ENCODE measurements around the gene SYF2. TPM values are rescaled to one million over a fixed set of nuclear protein-coding genes. Genes with fewer than 3 reads are reported as not detected.
"Not testable (repeated sequence)": the region's sequence is repeated elsewhere in the genome, so short reads cannot be mapped to it uniquely, and the experiment has no call there.

The SYF2 gene
- total RNA-seq: 11.8 TPM

- DNase-seq (ENCODE audit: low spot score) (peak; percentile 87), ATAC-seq (peak; percentile 94)
Measured at GRCh38 chr1:25232027-25232865, at the start of gene SYF2. SYF2 (minus strand) TSS chr1:25232502; CDS start chr1:25232467, 35 bp downstream.

- ATAC-seq: not testable (repeated sequence)
- DNase-seq (ENCODE audit: low spot score): peak; percentile 10
Measured at GRCh38 chr1:25279693-25280111, 47.4 kb upstream of the SYF2 start.

- ATAC-seq: not testable (repeated sequence)
Measured at GRCh38 chr1:25278790-25279189, 46.5 kb upstream of the SYF2 start.

GRCh38 chr1:25278358-25278757 is 46.1 kb upstream of the SYF2 start:
- peak; percentile 19 for DNase-seq (ENCODE audit: low spot score)
- ATAC-seq: not testable (repeated sequence)

More at GRCh38 chr1:25278790-25279189, 46.5 kb upstream of the SYF2 start:
- peak; percentile 23 for DNase-seq (ENCODE audit: low spot score)

- DNase-seq (ENCODE audit: low spot score); ATAC-seq: not testable (repeated sequence)
Measured at GRCh38 chr1:25277295-25277694, 45.0 kb upstream of the SYF2 start.

GRCh38 chr1:25275648-25276047 is 43.3 kb upstream of the SYF2 start:
- DNase-seq (ENCODE audit: low spot score); ATAC-seq: not testable (repeated sequence)

GRCh38 chr1:25272238-25272637 is 39.9 kb upstream of the SYF2 start, which contains the start of gene RHD:
RHD (plus strand) TSS chr1:25272509; CDS start chr1:25272548, 39 bp downstream.
- ATAC-seq: not testable (repeated sequence)

GRCh38 chr1:25268143-25268760 is 36.0 kb upstream of the SYF2 start:
- not testable (repeated sequence) for ATAC-seq; DNase-seq (ENCODE audit: low spot score)

More at GRCh38 chr1:25272238-25272637, 39.9 kb upstream of the SYF2 start, which contains the start of gene RHD:
- DNase-seq (ENCODE audit: low spot score): peak; percentile 11

GRCh38 chr1:25267288-25268142 is 35.2 kb upstream of the SYF2 start:
- peak; percentile 91 for ATAC-seq
- peak; percentile 89 for DNase-seq (ENCODE audit: low spot score)

GRCh38 chr1:25266554-25267287 is 34.4 kb upstream of the SYF2 start:
- DNase-seq (ENCODE audit: low spot score): not testable (repeated sequence)
- peak; percentile 74 for ATAC-seq

GRCh38 chr1:25260336-25260735 is 28.0 kb upstream of the SYF2 start:
- not testable (repeated sequence) for DNase-seq (ENCODE audit: low spot score); ATAC-seq

- ATAC-seq: peak; percentile 58
- not testable (repeated sequence) for DNase-seq (ENCODE audit: low spot score)
Measured at GRCh38 chr1:25259813-25260212, 27.5 kb upstream of the SYF2 start.

GRCh38 chr1:25257196-25257595 is 24.9 kb upstream of the SYF2 start:
- DNase-seq (ENCODE audit: low spot score) (no peak), ATAC-seq (no peak)

GRCh38 chr1:25256578-25256965 is 24.3 kb upstream of the SYF2 start:
- no peak for ATAC-seq
- no peak for DNase-seq (ENCODE audit: low spot score)

- ATAC-seq (no peak), DNase-seq (ENCODE audit: low spot score) (no peak)
Measured at GRCh38 chr1:25255706-25256577, 23.6 kb upstream of the SYF2 start.

- no peak for DNase-seq (ENCODE audit: low spot score)
- no peak for ATAC-seq
Measured at GRCh38 chr1:25253911-25254310, 21.6 kb upstream of the SYF2 start.

GRCh38 chr1:25247829-25248754 is 15.8 kb upstream of the SYF2 start:
- no peak for ATAC-seq

More at GRCh38 chr1:25247829-25248754, 15.8 kb upstream of the SYF2 start:
- no peak for DNase-seq (ENCODE audit: low spot score)
